GM20000 (cell line): ENCODE measurements around the gene AMDHD1.

Experiments used
- DNase-seq: peaks from one replicate; pipeline ENCODE4 v3.0.0; 2012; ENCODE audit warnings: low spot score
- TF ChIP-seq, protein P1 (sequence below): IDR thresholded peaks from 2 replicates; pipeline ENCODE4 v1.5.1; 2012; ENCODE audit warnings: mild to moderate bottlenecking, control low read depth; ENCODE audit errors: extremely low read depth, missing control alignments

AMDHD1 gene

DNA sequence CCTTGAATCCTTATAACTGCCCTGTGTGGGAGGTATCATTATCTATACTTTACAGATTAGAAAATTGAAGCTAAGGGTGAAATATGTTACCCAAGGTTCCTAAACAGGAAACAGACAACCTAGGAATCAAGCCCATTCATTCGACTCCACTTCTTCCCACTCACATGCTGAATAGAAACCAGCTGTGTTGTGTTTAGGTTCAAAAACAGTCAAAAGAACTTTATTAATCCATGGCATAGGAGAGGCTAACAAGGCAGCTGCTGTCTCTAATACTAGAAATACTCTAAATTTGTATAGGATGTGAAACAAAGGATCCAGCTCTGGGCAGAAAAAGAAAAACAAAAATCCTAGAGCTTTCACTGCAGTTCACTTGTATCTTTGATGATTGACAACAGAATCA, 9.9 kb downstream of the AMDHD1 start:
- TF ChIP-seq, protein P1, sequence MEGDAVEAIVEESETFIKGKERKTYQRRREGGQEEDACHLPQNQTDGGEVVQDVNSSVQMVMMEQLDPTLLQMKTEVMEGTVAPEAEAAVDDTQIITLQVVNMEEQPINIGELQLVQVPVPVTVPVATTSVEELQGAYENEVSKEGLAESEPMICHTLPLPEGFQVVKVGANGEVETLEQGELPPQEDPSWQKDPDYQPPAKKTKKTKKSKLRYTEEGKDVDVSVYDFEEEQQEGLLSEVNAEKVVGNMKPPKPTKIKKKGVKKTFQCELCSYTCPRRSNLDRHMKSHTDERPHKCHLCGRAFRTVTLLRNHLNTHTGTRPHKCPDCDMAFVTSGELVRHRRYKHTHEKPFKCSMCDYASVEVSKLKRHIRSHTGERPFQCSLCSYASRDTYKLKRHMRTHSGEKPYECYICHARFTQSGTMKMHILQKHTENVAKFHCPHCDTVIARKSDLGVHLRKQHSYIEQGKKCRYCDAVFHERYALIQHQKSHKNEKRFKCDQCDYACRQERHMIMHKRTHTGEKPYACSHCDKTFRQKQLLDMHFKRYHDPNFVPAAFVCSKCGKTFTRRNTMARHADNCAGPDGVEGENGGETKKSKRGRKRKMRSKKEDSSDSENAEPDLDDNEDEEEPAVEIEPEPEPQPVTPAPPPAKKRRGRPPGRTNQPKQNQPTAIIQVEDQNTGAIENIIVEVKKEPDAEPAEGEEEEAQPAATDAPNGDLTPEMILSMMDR = no peak
- DNase-seq = no peak

DNA sequence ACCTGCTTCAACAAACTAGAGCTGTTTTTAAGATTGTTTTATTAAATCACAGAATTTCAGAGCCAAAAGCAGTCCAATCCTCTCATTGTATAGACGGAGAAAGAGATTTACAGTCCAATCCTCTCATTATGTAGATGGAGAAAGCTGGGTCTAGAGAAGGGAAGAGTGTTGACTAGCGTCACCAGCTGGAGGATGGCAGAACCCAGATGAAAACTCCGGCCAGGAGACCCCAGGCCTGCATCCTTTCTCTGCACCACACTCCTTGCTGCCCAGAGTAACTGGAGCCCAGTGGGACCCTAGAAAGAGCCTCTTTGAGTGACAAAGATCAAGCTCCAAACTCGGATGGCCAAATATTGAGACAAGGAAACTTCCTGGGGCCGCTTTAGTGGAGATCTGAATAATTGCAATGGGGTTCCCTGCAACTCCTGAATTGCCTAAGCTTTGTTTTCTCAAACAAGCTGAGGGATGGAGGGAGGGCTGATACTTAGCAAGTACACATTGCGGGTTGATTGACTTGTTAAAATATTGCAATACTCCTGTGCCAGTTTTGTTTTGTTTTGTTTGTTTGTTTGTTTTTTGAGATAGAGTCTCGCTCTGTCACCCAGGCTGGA, 12.5 kb downstream of the AMDHD1 start:
- DNase-seq = no peak
- TF ChIP-seq, protein P1 = no peak

DNA sequence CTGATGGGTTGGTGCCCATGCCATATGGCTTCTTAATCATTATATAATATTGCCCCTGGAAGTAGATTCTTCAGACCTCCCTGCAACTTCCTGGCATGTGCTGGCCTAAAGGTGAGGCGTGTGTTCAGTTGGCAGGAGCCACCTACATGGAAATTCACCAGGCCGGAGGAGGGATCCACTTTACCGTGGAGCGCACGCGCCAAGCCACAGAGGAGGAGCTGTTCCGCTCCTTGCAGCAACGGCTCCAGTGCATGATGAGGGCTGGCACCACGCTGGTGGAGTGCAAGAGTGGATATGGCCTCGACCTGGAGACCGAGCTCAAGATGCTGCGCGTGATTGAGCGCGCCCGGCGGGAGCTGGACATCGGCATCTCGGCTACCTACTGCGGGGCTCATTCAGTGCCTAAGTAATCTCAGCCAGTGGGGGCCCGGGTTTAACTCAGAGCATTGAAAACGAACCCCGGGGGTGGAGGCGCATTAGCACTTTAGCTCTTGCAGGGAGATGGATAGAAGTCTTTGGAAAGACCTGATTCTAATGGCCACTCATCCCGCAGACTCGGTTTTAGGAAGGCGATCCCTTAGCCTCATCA, 13.5 kb downstream of the AMDHD1 start:
- DNase-seq = no peak

DNA sequence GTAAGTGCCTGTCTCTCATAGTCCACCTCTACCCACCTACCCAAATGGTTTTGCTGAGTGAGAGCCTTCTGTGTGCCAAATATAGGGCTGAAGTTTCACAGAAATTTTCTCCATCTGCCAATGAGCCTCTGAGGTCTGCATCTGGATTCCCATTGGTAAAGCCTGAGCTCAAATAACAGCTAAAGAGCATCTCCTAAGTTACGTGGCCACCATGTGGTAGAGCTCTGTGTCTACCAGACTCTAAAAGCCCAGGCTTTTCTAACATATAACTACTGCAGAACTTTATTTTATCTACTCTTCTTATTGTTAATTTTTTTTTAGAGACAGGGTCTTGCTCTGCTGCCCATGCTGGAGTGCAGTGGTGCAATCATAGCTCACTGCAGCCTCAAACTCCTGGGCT, 16.0 kb downstream of the AMDHD1 start:
- DNase-seq = no peak
- TF ChIP-seq, protein P1 = no peak

More for the DNA sequence above, 13.5 kb downstream of the AMDHD1 start:
- TF ChIP-seq, protein P1 = no peak

DNA sequence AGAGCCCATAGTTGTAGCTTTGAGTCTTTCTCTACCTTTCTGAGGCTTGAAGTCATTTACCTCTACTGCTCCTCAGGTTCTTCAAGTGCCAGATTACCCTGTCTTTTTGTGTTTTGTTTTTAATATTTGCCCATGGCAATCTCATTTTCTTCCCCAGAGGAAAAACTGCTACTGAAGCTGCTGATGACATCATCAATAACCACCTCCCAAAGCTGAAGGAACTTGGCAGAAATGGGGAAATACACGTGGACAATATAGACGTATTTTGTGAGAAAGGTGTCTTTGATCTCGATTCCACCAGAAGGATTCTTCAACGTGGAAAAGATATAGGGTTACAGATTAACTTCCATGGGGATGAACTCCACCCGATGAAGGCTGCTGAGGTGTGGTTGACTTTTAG, 17.1 kb downstream of the AMDHD1 start:
- TF ChIP-seq, protein P1 = no peak
- DNase-seq = no peak

DNA sequence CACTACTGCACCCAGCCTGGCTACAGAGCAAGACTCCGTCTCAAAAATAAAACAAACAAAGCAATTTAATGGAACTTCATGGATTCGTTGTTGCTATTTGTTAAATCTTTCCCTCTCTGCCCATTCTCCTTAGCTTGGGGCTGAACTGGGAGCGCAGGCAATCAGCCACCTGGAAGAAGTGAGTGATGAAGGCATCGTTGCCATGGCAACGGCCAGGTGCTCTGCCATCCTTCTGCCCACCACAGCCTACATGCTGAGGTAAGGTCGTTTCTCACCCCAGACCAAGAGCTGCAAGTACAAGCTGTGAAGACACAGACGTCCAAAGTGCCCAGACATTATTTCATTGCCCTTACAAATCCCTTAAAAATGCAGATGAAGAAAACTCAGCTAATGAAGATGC, 19.1 kb downstream of the AMDHD1 start:
- DNase-seq = no peak
- TF ChIP-seq, protein P1 = no peak

DNA sequence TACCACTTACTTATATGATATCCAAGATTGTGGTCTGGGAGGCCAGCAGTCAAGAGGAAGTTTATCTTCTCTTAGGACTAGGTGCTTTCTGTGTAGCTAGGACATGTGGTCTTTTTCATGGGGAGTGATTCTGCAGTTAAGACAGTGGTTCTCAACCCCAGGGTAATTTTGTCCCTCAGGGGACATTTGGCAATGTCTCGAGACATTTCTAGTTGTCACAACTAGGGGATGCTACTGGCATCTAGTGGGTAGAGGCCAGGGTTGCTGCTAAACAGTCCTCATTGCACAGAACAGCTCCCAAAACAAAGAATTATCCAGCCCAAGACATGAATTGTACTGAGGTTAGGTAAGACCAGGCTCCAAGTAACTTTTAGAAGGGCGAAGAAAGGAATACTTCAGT, 20.0 kb downstream of the AMDHD1 start:
- no peak for DNase-seq
- TF ChIP-seq, protein P1 = no peak
